Left ventricle myocardium inferior (tissue), 1 donor: ENCODE data around the gene SOX18. TPM values are rescaled to one million over a fixed set of nuclear protein-coding genes. Genes with fewer than 3 reads are reported as not detected.
"Not testable (repeated sequence)": the region's sequence is repeated elsewhere in the genome, so short reads cannot be mapped to it uniquely, and the experiment has no call there.

Experiments
- DNase-seq: peaks from one replicate; pipeline ENCODE4 v3.0.0-alpha.2; 2020
- H3K27ac ChIP-seq: fragments of 200-600 bp; replicated peaks from 2 replicates; pipeline ENCODE4 v1.8.0; 2021
- H3K27me3 ChIP-seq: fragments of 200-600 bp; 2 replicates; pipeline ENCODE4 v1.8.0; 2021; ENCODE audit warnings: low read depth
- H3K36me3 ChIP-seq: fragments of 200-600 bp; 2 replicates; pipeline ENCODE4 v1.8.0; 2021
- H3K4me1 ChIP-seq: fragments of 200-600 bp; 2 replicates; pipeline ENCODE4 v1.8.0; 2021
- H3K4me3 ChIP-seq: fragments of 200-600 bp; 2 replicates; pipeline ENCODE4 v1.8.0; 2021; ENCODE audit warnings: mild to moderate bottlenecking, moderate library complexity
- H3K9me3 ChIP-seq: fragments of 200-600 bp; replicated peaks from 2 replicates; pipeline ENCODE4 v1.8.0; 2021
- intact Hi-C: fragments of 100-400 bp; cut with micrococcal nuclease; formaldehyde crosslinking; loops from one replicate; pipeline ENCODE4 v1.11.0; 2022
- total RNA-seq: library from RNA; stranded (reverse); fragmentation: NEBNext Ultra II Directional; extraction: Animal tissue kit (Norgen Biotek cat#: 25700); gene quantifications from one replicate; pipeline ENCODE4 v1.2.1, GENCODE V29; 2021
- TF ChIP-seq, protein P1 (sequence below): fragments of 200-600 bp; IDR thresholded peaks from 2 replicates; pipeline ENCODE4 v1.8.0; 2021; ENCODE audit warnings: antibody characterized with exemption, mild to moderate bottlenecking, borderline replicate concordance
- donor health status: DM: no; HTN: yes; CAD: no; lungs with severe emphysema.

SOX18 gene
- total RNA-seq, 1 donor from 2014 or later: 30.5 TPM

DNA sequence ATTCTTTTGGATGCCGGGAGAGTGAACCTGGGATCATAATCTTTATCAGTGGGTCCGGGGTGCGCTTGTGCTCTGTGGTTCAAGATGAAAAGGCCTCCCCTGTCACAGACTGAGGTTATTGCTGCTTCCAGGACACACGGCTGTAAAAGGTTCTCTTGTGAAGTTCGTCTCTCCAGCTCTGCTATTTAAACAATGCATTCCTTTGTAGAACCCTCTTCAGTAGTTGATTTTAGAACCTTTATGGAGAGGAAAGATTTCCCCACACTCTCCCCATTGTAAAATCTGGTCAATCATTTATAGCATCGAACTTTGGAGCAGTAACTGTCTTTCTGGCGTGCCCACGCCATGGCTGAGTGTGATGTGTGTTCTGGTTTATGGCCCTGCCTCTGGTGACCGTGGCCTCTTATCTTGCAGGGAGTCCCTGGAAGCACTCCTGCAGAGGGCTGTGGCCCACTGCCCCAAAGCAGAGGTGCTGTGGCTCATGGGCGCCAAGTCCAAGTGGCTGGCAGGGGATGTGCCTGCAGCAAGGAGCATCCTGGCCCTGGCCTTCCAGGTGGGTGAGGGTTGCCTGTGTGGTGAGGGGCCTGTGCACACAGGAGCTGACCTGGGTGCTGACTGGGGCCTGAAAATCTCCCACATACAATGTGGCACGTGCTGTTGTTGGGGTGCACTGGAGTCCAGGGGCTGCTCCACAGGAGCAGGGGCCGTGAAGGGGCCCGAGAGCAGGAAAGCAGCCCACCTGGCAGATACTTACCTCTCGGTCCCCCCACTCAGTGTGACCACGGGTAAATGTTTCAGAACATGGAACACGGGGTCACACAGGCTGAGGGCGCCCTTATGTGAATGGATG lies 25.1 kb downstream of the SOX18 start:
- H3K27me3 ChIP-seq: no peaks in the 10 kb centered on the region
- H3K4me1 ChIP-seq: no peaks in the 10 kb centered on the region
- no peaks in the 10 kb centered on the region for H3K9me3 ChIP-seq
- TF ChIP-seq, protein P1, sequence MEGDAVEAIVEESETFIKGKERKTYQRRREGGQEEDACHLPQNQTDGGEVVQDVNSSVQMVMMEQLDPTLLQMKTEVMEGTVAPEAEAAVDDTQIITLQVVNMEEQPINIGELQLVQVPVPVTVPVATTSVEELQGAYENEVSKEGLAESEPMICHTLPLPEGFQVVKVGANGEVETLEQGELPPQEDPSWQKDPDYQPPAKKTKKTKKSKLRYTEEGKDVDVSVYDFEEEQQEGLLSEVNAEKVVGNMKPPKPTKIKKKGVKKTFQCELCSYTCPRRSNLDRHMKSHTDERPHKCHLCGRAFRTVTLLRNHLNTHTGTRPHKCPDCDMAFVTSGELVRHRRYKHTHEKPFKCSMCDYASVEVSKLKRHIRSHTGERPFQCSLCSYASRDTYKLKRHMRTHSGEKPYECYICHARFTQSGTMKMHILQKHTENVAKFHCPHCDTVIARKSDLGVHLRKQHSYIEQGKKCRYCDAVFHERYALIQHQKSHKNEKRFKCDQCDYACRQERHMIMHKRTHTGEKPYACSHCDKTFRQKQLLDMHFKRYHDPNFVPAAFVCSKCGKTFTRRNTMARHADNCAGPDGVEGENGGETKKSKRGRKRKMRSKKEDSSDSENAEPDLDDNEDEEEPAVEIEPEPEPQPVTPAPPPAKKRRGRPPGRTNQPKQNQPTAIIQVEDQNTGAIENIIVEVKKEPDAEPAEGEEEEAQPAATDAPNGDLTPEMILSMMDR: no peak
- no peak overlapping the region for H3K27ac ChIP-seq
- peaks cover 92% of the 10 kb centered on the region for H3K36me3 ChIP-seq
- intact Hi-C loops: no loop called here
- no peak overlapping the region for H3K4me3 ChIP-seq
- DNase-seq: no peak

DNA sequence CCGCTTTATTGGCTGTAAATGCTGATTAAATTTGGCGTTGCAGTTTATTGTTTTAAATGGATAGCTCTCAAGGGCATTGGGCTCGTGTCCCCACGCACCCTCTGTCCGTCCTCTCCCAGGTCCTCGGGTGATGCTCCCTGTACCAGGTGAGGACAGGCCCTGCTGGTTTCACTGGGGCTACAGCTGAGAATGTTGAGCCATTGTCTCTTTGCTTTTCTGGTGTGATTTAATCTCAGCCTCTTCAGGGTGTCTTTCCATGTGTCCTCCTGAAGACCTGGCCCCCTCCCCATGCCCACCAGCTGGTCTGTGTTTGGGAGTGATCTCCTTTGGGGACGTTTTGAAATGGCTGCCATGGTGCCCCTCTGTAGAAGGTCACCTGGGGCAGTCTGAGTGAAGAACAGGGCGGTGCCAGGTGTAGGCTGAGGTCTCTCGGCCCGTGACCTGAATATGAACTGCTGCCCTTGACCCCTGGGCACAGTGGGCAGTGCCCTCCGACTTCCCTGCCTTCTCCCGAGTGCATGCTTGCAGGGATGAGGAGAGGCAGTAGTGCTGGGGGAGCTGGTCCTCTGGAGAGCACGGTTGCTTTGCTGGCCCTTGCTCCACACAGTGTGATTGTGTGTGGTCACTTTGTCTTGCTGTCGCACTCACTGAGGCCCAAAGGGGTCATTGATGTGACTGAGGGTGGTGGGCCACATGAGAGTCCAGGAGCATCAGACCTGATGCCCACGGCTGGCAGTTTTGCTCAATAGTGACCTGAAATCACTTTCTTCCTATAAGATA lies 25.9 kb downstream of the SOX18 start:
- Histone ChIP-seq H3K4me1 (no peaks in the 10 kb centered on the region), H3K4me3 (no peak overlapping the region), H3K9me3 (no peaks in the 10 kb centered on the region), H3K36me3 (peaks cover 92% of the 10 kb centered on the region), H3K27ac (no peak overlapping the region), H3K27me3 (no peaks in the 10 kb centered on the region)
- no peak for DNase-seq
- intact Hi-C loops: no loop called here
- TF ChIP-seq, protein P1: no peak

DNA sequence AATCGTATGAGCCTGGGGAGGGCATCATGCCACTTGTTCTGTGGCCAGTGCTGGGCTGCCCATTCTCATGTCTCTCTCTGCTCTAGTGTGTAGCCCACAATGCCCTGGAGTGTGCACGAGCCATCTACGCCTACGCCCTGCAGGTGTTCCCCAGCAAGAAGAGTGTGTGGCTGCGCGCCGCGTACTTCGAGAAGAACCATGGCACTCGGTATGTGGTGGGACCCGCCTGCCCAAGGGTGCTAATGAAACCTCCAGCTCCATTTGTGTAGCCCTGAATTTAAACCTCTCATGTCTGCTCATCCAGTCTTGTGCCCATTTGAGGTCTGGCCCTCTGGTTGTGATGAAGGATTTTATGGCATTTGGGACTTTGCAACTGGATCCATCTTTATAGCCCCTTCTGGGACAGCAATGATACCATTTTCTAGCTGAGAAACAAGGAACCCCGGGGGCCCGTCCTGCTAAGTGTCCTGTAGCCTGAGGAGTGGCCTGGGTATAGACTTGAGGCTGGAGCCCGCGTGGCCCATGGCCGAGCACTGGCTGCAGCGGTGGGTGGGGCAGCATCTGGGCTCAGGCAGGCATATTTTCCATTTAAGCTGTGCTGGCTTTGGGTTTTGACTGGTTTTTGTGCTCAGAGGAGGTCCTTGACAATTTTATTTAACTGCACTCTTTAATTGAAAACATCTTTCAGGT lies 26.6 kb downstream of the SOX18 start:
- no peak for DNase-seq
- Histone ChIP-seq H3K4me3 (no peak overlapping the region), H3K4me1 (no peaks in the 10 kb centered on the region), H3K9me3 (no peaks in the 10 kb centered on the region), H3K36me3 (peaks cover 92% of the 10 kb centered on the region), H3K27ac (no peak overlapping the region), H3K27me3 (no peaks in the 10 kb centered on the region)
- intact Hi-C loops: no loop called here
- TF ChIP-seq, protein P1: no peak

DNA sequence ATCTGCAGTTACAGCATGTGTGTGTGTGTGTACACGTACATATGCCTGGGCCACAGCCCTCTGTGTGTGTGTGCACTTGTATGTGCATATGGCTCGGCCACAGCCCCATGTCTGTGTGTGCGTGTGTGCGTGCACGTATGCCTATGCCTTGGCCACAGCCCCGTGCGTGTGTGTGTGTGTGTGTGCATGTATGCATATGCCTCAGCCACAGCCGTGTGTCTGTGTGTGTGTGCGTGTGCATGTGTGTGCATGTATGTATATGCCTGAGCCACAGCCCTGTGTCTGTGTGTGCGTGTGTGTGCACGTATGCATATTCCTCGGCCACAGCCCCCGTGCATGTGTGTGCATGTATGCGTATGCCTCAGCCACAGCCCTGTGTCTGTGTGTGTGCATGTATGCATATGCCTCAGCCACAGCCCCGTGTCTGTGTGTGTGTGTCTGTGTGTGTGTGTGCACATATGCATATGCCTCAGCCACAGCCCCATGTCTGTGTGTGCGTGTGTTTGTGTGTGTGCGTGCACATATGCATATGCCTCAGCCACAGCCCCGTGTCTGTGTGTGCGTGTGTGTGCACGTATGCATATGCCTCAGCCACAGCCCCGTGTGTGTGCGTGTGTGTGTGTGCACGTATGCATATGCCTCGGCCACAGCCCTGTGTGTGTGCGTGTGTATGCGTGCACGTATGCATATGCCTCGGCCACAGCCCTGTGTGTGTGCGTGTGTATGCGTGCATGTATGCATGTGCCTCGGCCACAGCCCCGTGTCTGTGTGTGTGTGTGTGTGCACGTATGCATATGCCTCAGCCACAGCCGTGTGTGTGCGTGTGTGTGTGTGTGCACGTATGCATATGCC lies 28.1 kb downstream of the SOX18 start:
- no peaks in the 10 kb centered on the region for H3K9me3 ChIP-seq
- no peak overlapping the region for H3K4me3 ChIP-seq
- no peaks in the 10 kb centered on the region for H3K27me3 ChIP-seq
- peaks cover 92% of the 10 kb centered on the region for H3K36me3 ChIP-seq
- TF ChIP-seq, protein P1: no peak
- intact Hi-C loops: no loop called here
- no peak overlapping the region for H3K27ac ChIP-seq
- no peak for DNase-seq
- no peaks in the 10 kb centered on the region for H3K4me1 ChIP-seq

DNA sequence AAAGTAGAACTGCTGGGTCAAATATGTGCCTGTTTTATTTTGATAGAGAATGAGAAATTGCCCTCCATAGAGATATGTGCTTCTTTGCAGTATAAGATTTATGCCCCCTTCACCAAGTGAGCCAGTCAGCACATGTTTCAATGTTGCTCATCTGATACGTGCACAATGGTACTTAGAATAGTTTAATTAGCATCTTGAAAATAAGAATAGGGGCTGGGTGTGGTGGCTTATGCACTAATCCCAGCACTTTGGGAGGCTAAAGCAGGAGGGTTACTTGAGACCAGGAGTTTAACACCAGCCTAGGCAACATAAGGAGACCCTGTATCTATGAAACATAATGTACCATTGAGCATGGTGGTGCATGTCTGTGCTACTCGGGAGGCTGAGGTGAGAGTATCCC lies 33.8 kb downstream of the SOX18 start:
- peaks cover 88% of the 10 kb centered on the region for H3K36me3 ChIP-seq
- intact Hi-C loops: no loop called here
- H3K4me1 ChIP-seq: no peaks in the 10 kb centered on the region

DNA sequence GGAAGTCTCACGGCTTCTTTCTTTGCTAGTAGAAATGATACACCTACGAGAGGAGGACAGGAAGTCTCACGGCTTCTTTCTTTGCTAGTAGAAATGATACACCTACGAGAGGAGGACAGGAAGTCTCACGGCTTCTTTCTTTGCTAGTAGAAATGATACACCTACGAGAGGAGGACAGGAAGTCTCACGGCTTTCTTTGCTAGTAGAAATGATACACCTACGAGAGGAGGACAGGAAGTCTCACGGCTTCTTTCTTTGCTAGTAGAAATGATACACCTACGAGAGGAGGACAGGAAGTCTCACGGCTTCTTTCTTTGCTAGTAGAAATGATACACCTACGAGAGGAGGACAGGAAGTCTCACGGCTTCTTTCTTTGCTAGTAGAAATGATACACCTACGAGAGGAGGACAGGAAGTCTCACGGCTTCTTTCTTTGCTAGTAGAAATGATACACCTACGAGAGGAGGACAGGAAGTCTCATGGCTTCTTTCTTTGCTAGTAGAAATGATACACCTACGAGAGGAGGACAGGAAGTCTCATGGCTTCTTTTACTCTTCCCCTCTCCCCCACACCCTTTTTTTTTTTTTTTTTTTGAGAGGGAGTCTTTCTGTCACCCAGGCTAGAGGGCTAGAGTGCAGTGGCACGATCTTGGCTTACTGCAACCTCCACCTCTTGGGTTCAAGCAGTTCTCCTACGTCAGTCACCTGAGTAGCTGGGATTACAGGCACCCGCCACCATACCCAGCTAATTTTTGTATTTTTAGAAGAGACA lies 36.9 kb downstream of the SOX18 start:
- intact Hi-C loops, H3K9me3 ChIP-seq, DNase-seq, H3K27me3 ChIP-seq, H3K4me3 ChIP-seq, H3K27ac ChIP-seq: not testable (repeated sequence)
- H3K36me3 ChIP-seq: peaks cover 89% of the 10 kb centered on the region
- H3K4me1 ChIP-seq: peaks cover 12% of the 10 kb centered on the region

More for the DNA sequence above, 33.8 kb downstream of the SOX18 start:
- H3K27ac ChIP-seq: no peak overlapping the region
- no peak for DNase-seq
- TF ChIP-seq, protein P1: no peak
- no peaks in the 10 kb centered on the region for H3K9me3 ChIP-seq
- no peaks in the 10 kb centered on the region for H3K27me3 ChIP-seq
- no peak overlapping the region for H3K4me3 ChIP-seq
